ENCODE measurements around the gene NFATC2IP. TPM values are rescaled to one million over a fixed set of nuclear protein-coding genes. Genes with fewer than 3 reads are reported as not detected.

NFATC2IP gene
- total and polyA plus RNA-seq, 2 of the 8 experiments (the other 6 are each of a cell fraction or from before 2014, with no cell fraction given), result 54.4 to 71.5 TPM

- Histone ChIP-seq H4K5ac (ENCODE audit: insufficient read length, low read depth, low read length) (no peak overlapping the region), H3K56ac (replicated peaks; ENCODE audit: insufficient read length, low read depth, low read length) (no peak overlapping the region), H3K36me3 (ENCODE audit: control insufficient read depth in 2 of 4, insufficient read depth in 4 of 4, low read length in 3 of 4) (no peaks in the 10 kb centered on the region), H2BK120ac (replicated peaks; ENCODE audit: low read depth, low read length) (no peak overlapping the region), H2BK15ac (ENCODE audit: low read length) (no peak overlapping the region), H3K4me1 (replicated peaks in 1 of 4; ENCODE audit: control insufficient read depth in 3 of 4, insufficient read depth in 4 of 4, low read length in 3 of 4) (no peaks in the 10 kb centered on the region; a peak in 1 of 7 replicates), H3K4me2 (ENCODE audit: insufficient read depth in 1 of 2, low read depth in 2 of 2, low read length in 2 of 2) (no peak overlapping the region), H3K14ac (ENCODE audit: insufficient read length) (no peak overlapping the region), H2BK20ac (ENCODE audit: low read length) (no peak overlapping the region), H3K23ac (ENCODE audit: insufficient read length) (no peak overlapping the region), H3K4ac (replicated peaks; ENCODE audit: insufficient read length, low read depth, low read length) (no peak overlapping the region), H4K20me1 (replicated peaks in 1 of 2; ENCODE audit: control insufficient read depth in 1 of 2, insufficient read depth in 2 of 2, low read length in 2 of 2) (no peaks in the 10 kb centered on the region), H2BK12ac (ENCODE audit: low read depth, low read length) (no peak overlapping the region), H3K9ac (replicated peaks in 1 of 4; ENCODE audit: extremely low read depth in 1 of 4, low read depth in 3 of 4, low read length in 3 of 4) (no peak overlapping the region), H3K18ac (ENCODE audit: extremely low read depth, low read length) (no peak overlapping the region), H3K23me2 (ENCODE audit: low read depth, low read length) (peaks cover 2% of the 10 kb centered on the region; the same call in 1 of the 2 replicates), H3K79me2 (ENCODE audit: control insufficient read depth in 1 of 2, insufficient read depth in 2 of 2, low read length in 2 of 2) (no peaks in the 10 kb centered on the region), H2AFZ (ENCODE audit: low read length) (no peak overlapping the region), H3K79me1 (ENCODE audit: low read depth, low read length) (no peaks in the 10 kb centered on the region), H2BK5ac (ENCODE audit: low read depth, low read length) (no peak overlapping the region), H3K27me3 (replicated peaks in 1 of 4; ENCODE audit: control insufficient read depth in 3 of 4, extremely low read depth in 1 of 4, insufficient read depth in 3 of 4, low read length in 3 of 4) (no peaks in the 10 kb centered on the region), H4K8ac (ENCODE audit: extremely low read depth, insufficient read depth, low read length) (no peak overlapping the region), H3K9me3 (ENCODE audit: insufficient read depth in 2 of 2, low read depth in 1 of 2, low read length in 1 of 2) (no peaks in the 10 kb centered on the region), H3K4me3 (ENCODE audit: extremely low read depth in 1 of 4, insufficient read depth in 2 of 4, low read depth in 3 of 4, low read length in 4 of 4) (no peak overlapping the region), H2AK5ac (ENCODE audit: low read depth, low read length) (no peak overlapping the region), H3K27ac (ENCODE audit: low read depth, low read length) (no peak overlapping the region), H4K91ac (replicated peaks; ENCODE audit: insufficient read length, low read length) (no peak overlapping the region)
- no peak for DNase-seq (ENCODE audit: low read depth in 1 of 2, low spot score in 2 of 2)
- no peak for FAIRE-seq
- 74% methylated on average over 6 of the region's 7 CpGs; no CpG with 5 or more reads in 1 of the 2 experiments for WGBS, 2 experiments (ENCODE audit: extremely low coverage in 1 of 2, insufficient coverage in 1 of 2, insufficient read length in 1 of 2, insufficient replicate concordance in 2 of 2, low coverage in 1 of 2, low lambda C conversion rate in 2 of 2, missing lambda C conversion rate in 1 of 2)
- ChIA-PET CTCF (ENCODE audit: partially characterized antibody) (interaction anchor here (0.8 to 1.4 kb wide), 5 partner anchors 10 to 90 kb away, joined by 3 to 6 read pairs (median 4); no protein-coding TSS in a partner anchor), POLR2A (ENCODE audit: partially characterized antibody) (interaction anchor here (1.0 to 2.3 kb wide), 2 partner anchors 12 to 76 kb away, joined by 4 to 10 read pairs; partner anchors contain the start of genes NFATC2IP and SH2B1)
- no peak for TF ChIP-seq TAF7 (optimal IDR thresholded peaks at IDR 0.05; ENCODE audit: borderline replicate concordance, low read depth, low read length)
- no peak for TF ChIP-seq CHD1 (IDR thresholded peaks at IDR 0.05; ENCODE audit: low read depth, low read length)
- no peak for TF ChIP-seq EGR1 (IDR thresholded peaks at IDR 0.05; ENCODE audit: borderline replicate concordance, low read depth, low read length)
- no peak for TF ChIP-seq HDAC2 (IDR thresholded peaks at IDR 0.05; ENCODE audit: borderline replicate concordance in 1 of 2, low read depth in 2 of 2, low read length in 2 of 2)
- TF ChIP-seq SIX5 (IDR thresholded peaks at IDR 0.05; ENCODE audit: low read depth, low read length), result no peak
- TF ChIP-seq RNF2 (IDR thresholded peaks at IDR 0.05; ENCODE audit: borderline replicate concordance, low read depth, low read length, missing control alignments, poor library complexity, severe bottlenecking), result no peak
- no peak for TF ChIP-seq ATF2 (IDR thresholded peaks at IDR 0.05; ENCODE audit: low read length)
- TF ChIP-seq SUZ12 (IDR thresholded peaks at IDR 0.05; ENCODE audit: low read length), result no peak
- TF ChIP-seq GTF2F1 (IDR thresholded peaks at IDR 0.05; ENCODE audit: borderline replicate concordance, low read depth, low read length), result no peak
- no peak for TF ChIP-seq GABPA (IDR thresholded peaks at IDR 0.05; ENCODE audit: borderline replicate concordance, insufficient read depth, low read length)
- no peak for TF ChIP-seq TBP (IDR thresholded peaks at IDR 0.05; ENCODE audit: low read depth, low read length)
- no peak for TF ChIP-seq SIRT6 (IDR thresholded peaks at IDR 0.05; ENCODE audit: low read length)
Observed at GRCh38 chr16:28938721-28939120, 12.0 kb upstream of the NFATC2IP start.

All from H1 (cell line).